ENCODE measurements around the gene MTM1.

- TF ChIP-seq CTCF (conservative IDR thresholded peaks at IDR 0.05) (no peak), EZH2 (IDR thresholded peaks at IDR 0.05; ENCODE audit: low read depth) (no peak)
These were observed 57.5 kb downstream of the MTM1 start for GRCh38 chrX:150625875-150626274.

All from PC-9 (cell line).